CD14-positive monocyte (primary cell): Measurements from ENCODE around the gene GBP1. TPM values are rescaled to one million over a fixed set of nuclear protein-coding genes. Genes with fewer than 3 reads are reported as not detected.
A peak's percentile ranks its signal among the peaks of the same experiment; 100 is the strongest.

Experiments
- DNase-seq, 3 donors: peaks; one replicate each; pipeline ENCODE4 v3.0.0-alpha.2; 2011 to 2022
- H2AFZ ChIP-seq: 2 replicates; pipeline ENCODE4 v1.6.0; 2012; ENCODE audit warnings: mild to moderate bottlenecking, low read depth, low read length, inconsistent platforms; ENCODE audit not compliant: insufficient read depth, poor library complexity, severe bottlenecking
- H3K27ac ChIP-seq, 2 donors: 1 replicate in 1 of 2; 2 replicates in 1 of 2; pipeline ENCODE4 v1.5.1; 2012 to 2013; ENCODE audit warnings: low read length in 2 of 2, control low read depth in 1 of 2, inconsistent platforms in 1 of 2, low read depth in 1 of 2, mild to moderate bottlenecking in 1 of 2
- H3K27me3 ChIP-seq, 2 donors: one replicate each; pipeline versions ENCODE4 v1.6.0 to v1.6.1; 2011 to 2013; ENCODE audit warnings: low read length in 2 of 2; ENCODE audit not compliant: control insufficient read depth in 2 of 2, insufficient read depth in 2 of 2
- H3K36me3 ChIP-seq, 2 donors: replicated peaks in 1 of 2; 1 replicate in 1 of 2; 2 replicates in 1 of 2; pipeline versions ENCODE4 v1.5.1 to v1.6.1; 2012 to 2013; ENCODE audit warnings: low read length in 2 of 2, control low read depth in 1 of 2, inconsistent platforms in 1 of 2, mild to moderate bottlenecking in 1 of 2; ENCODE audit not compliant: insufficient read depth in 2 of 2, control insufficient read depth in 1 of 2
- H3K4me1 ChIP-seq, 2 donors: 1 replicate in 1 of 2; 2 replicates in 1 of 2; pipeline versions ENCODE4 v1.5.1 to v1.6.1; 2012 to 2013; ENCODE audit warnings: low read length in 2 of 2, control low read depth in 1 of 2, inconsistent platforms in 1 of 2, mild to moderate bottlenecking in 1 of 2, moderate library complexity in 1 of 2; ENCODE audit not compliant: insufficient read depth in 2 of 2, control insufficient read depth in 1 of 2
- H3K4me2 ChIP-seq: replicated peaks from 2 replicates; pipeline ENCODE3; 2012; ENCODE audit warnings: low read length, moderate library complexity, mild to moderate bottlenecking; ENCODE audit not compliant: poor library complexity, severe bottlenecking; ENCODE audit errors: extremely low read depth
- H3K4me3 ChIP-seq, 3 experiments: fragments of 200-600 bp in 1 of 3; sonication (generic) in 1 of 3; replicated peaks in 1 of 3; 1 replicate in 2 of 3; 2 replicates in 1 of 3; pipeline ENCODE4 v1.5.1; 2011 to 2013; ENCODE audit warnings: low read length in 3 of 3, mild to moderate bottlenecking in 3 of 3, control low read depth in 2 of 3, low read depth in 2 of 3, inconsistent platforms in 1 of 3, moderate library complexity in 1 of 3
- H3K79me2 ChIP-seq: 2 replicates; pipeline ENCODE4 v1.6.0; 2012; ENCODE audit warnings: mild to moderate bottlenecking, control low read depth, inconsistent platforms, low read length, moderate library complexity; ENCODE audit not compliant: insufficient read depth
- H3K9ac ChIP-seq: 2 replicates; pipeline ENCODE4 v1.6.0; 2017; ENCODE audit warnings: low read length, mild to moderate bottlenecking; ENCODE audit not compliant: insufficient read depth, poor library complexity, severe bottlenecking
- H3K9me3 ChIP-seq, 2 donors: replicated peaks in 1 of 2; 1 replicate in 1 of 2; 2 replicates in 1 of 2; pipeline versions ENCODE4 v1.5.1 to v1.6.1; 2012 to 2013; ENCODE audit warnings: low read length in 2 of 2, control low read depth in 1 of 2; ENCODE audit not compliant: control insufficient read depth in 1 of 2, insufficient read depth in 1 of 2
- H4K20me1 ChIP-seq: 2 replicates; pipeline ENCODE4 v1.6.0; 2012; ENCODE audit warnings: mild to moderate bottlenecking, low read length, control low read depth, moderate library complexity; ENCODE audit not compliant: insufficient read depth
- H3K27ac Mint-ChIP-seq, 7 donors: one replicate each; pipeline ENCODE4 v1.8.0; 2020; ENCODE audit warnings: mild to moderate bottlenecking in 7 of 7, mixed read lengths in 7 of 7, moderate library complexity in 6 of 7, inconsistent platforms in 2 of 7
- H3K27me3 Mint-ChIP-seq, 3 donors: one replicate each; pipeline ENCODE4 v1.8.0; 2021 to 2022; ENCODE audit warnings: low read depth in 3 of 3, mild to moderate bottlenecking in 3 of 3, mixed read lengths in 3 of 3, moderate library complexity in 3 of 3, inconsistent platforms in 1 of 3
- H3K36me3 Mint-ChIP-seq, 2 donors: one replicate each; pipeline ENCODE4 v1.8.0; 2020; ENCODE audit warnings: mixed read lengths in 2 of 2, inconsistent platforms in 1 of 2, mild to moderate bottlenecking in 1 of 2
- H3K4me1 Mint-ChIP-seq: one replicate; pipeline ENCODE4 v1.8.0; 2020; ENCODE audit warnings: mild to moderate bottlenecking, mixed read lengths
- H3K4me3 Mint-ChIP-seq, 2 donors: one replicate each; pipeline ENCODE4 v1.8.0; 2020; ENCODE audit warnings: mild to moderate bottlenecking in 2 of 2, mixed read lengths in 2 of 2, moderate library complexity in 1 of 2
- H3K9me3 Mint-ChIP-seq, 7 donors: one replicate each; pipeline ENCODE4 v1.8.0; 2020 to 2022; ENCODE audit warnings: mixed read lengths in 7 of 7, mild to moderate bottlenecking in 6 of 7, moderate library complexity in 6 of 7, inconsistent platforms in 2 of 7
- CTCF ChIP-seq: fragments of 200-600 bp; IDR thresholded peaks from one replicate; pipeline ENCODE4 v1.8.0; 2022; ENCODE audit warnings: antibody characterized with exemption, mild to moderate bottlenecking
- WGBS: methylation state at CpG from one replicate; pipeline ENCODE4 v1.1.5; 2013; ENCODE audit warnings: missing lambda C conversion rate; ENCODE audit not compliant: insufficient coverage; 5-methylcytosine and 5-hydroxymethylcytosine counted together
- intact Hi-C, 2 donors: fragments of 100-400 bp; cut with micrococcal nuclease; formaldehyde crosslinking; loops; one replicate each; pipeline versions ENCODE4 v1.15.0 to v1.15.1; 2023
- polyA plus RNA-seq, 3 donors: library from polyadenylated mRNA; depleted of rRNA in 1 of 3; unstranded in 2 of 3; stranded (reverse) in 1 of 3; fragments of 300-500 nt in 2 of 3; fragments of >200 nt in 1 of 3; fragmentation: Illumina TruSeq in 2 of 3; gene quantifications; 1 replicate in 2 of 3; 2 replicates in 1 of 3; pipeline ENCODE4 v1.2.3, GENCODE V29; 2012 to 2021
- small RNA-seq: library from RNA; depleted of rRNA; stranded (forward); fragments of <200 nt; gene quantifications from one replicate; pipeline ENCODE3, GENCODE V24; 2012; ENCODE audit warnings: low read depth; ENCODE audit not compliant: insufficient read length

Gene GBP1
- polyA plus RNA-seq, 3 donors, result 19.5 to 35.2 (median 23.7) TPM

GRCh38 chr1:89008511-89008910 lies 56.5 kb downstream of the GBP1 start:
- no peak for DNase-seq
- Mint-ChIP-seq H3K4me3 (no peak overlapping the region), H3K27ac (no peak overlapping the region), H3K4me1 (peaks cover 12% of the 10 kb centered on the region), H3K36me3 (peaks cover 77 to 88% of the 10 kb centered on the region in 2 donors), H3K9me3 (peaks cover 0 to 6% (median 5%) of the 10 kb centered on the region in 7 donors), H3K27me3 (peaks cover 0 to 2% (median 0%) of the 10 kb centered on the region in 3 donors)
- H3K4me3 ChIP-seq, result no peak overlapping the region
- intact Hi-C loops, result no loop called here
- WGBS, result 92% methylated on average over 2 of the region's 4 CpGs
- H3K27me3 ChIP-seq, result no peaks in the 10 kb centered on the region
- no peak overlapping the region for H3K27ac ChIP-seq
- H3K4me1 ChIP-seq, result peaks cover 8 to 10% of the 10 kb centered on the region in 2 donors
- no peak for TF ChIP-seq CTCF
- H4K20me1 ChIP-seq, result no peaks in the 10 kb centered on the region
- H3K36me3 ChIP-seq, result peaks cover 81 to 96% of the 10 kb centered on the region in 2 donors
- H3K79me2 ChIP-seq, result no peaks in the 10 kb centered on the region
- H2AFZ ChIP-seq, result no peak overlapping the region
- no peaks in the 10 kb centered on the region for H3K9me3 ChIP-seq
- no peak overlapping the region for H3K9ac ChIP-seq
- H3K4me2 ChIP-seq, result no peak overlapping the region

- peaks cover 62 to 66% of the 10 kb centered on the region in 2 donors for H3K36me3 Mint-ChIP-seq
- Histone ChIP-seq H3K27ac (peak overlapping the region in 1 of 2 donors; percentile 14), H3K9me3 (no peaks in the 10 kb centered on the region), H3K9ac (no peak overlapping the region), H3K36me3 (peaks cover 51 to 66% of the 10 kb centered on the region in 2 donors), H3K4me2 (no peak overlapping the region), H3K79me2 (no peaks in the 10 kb centered on the region), H4K20me1 (no peaks in the 10 kb centered on the region), H3K4me1 (peaks cover 8 to 10% of the 10 kb centered on the region in 2 donors), H3K4me3 (no peak overlapping the region), H2AFZ (no peak overlapping the region), H3K27me3 (no peaks in the 10 kb centered on the region)
- no peak overlapping the region for H3K4me3 Mint-ChIP-seq
- H3K27me3 Mint-ChIP-seq, result peaks cover 0 to 2% (median 0%) of the 10 kb centered on the region in 3 donors
- intact Hi-C loops, result no loop called here
- H3K27ac Mint-ChIP-seq, result peak overlapping the region; percentile 27 to 77 (median 55)
- 98% methylated on average over 7 of the region's 9 CpGs for WGBS
- no peak for DNase-seq
- H3K4me1 Mint-ChIP-seq, result peaks cover 12% of the 10 kb centered on the region
- no peak for TF ChIP-seq CTCF
- peaks cover 0 to 6% (median 5%) of the 10 kb centered on the region in 7 donors for H3K9me3 Mint-ChIP-seq
These were observed 59.5 kb downstream of the GBP1 start for GRCh38 chr1:89005286-89006151.

Small RNA genes lying within 50 kb of the gene (small RNA-seq; reads per million reads assigned to genes)
- gene RF00019, result not detected

Other genes with a start within 250 kb of the GBP1 start
- gene GTF2B, start 173.6 kb downstream of the GBP1 start, polyA plus RNA-seq, result 10 to 100 TPM; 26.9 to 46.1 (median 39.2) TPM
- 10 to 100 TPM; 16.2 to 24.3 (median 16.2) TPM for gene KYAT3, start 72.6 kb downstream of the GBP1 start, polyA plus RNA-seq
- gene RBMXL1, start 72.6 kb downstream of the GBP1 start, polyA plus RNA-seq, result 1 to 10 TPM; 5.4 to 6.9 (median 6.9) TPM
- 10 to 100 TPM in 2 of 3 donors, 1 to 10 TPM in 1; 6.9 to 17.3 (median 12.4) TPM for gene GBP3, start 42.3 kb downstream of the GBP1 start, polyA plus RNA-seq
- gene GBP2, start 60.9 kb upstream of the GBP1 start, polyA plus RNA-seq, result 10 to 100 TPM; 46.1 to 83.9 (median 74.1) TPM
- not detected for gene GBP7, start 110.8 kb upstream of the GBP1 start, polyA plus RNA-seq
- gene GBP4, start 133.7 kb upstream of the GBP1 start, polyA plus RNA-seq, result 10 to 100 TPM; 10.3 to 17.4 (median 13.0) TPM
- gene GBP5, start 207.7 kb upstream of the GBP1 start, polyA plus RNA-seq, result 10 to 100 TPM in 2 of 3 donors, 1 to 10 TPM in 1; 9.8 to 36.4 (median 16.9) TPM